Islet of Langerhans (tissue), 1 donor: ENCODE data around the gene PLA2G15.

Source experiments
- FAIRE-seq: peaks from one replicate; lab custom pipeline; 2011; peaks lifted over from hg19 to GRCh38; lab: Jason Lieb, UNC

Gene PLA2G15

GRCh38 chr16:68255712-68256111, 10.5 kb downstream of the PLA2G15 start:
- no peak for FAIRE-seq

- FAIRE-seq = no peak
Measured at GRCh38 chr16:68257251-68257905, 12.2 kb downstream of the PLA2G15 start.

GRCh38 chr16:68257906-68258800, 13.0 kb downstream of the PLA2G15 start:
- FAIRE-seq = no peak

- FAIRE-seq = no peak
Measured at GRCh38 chr16:68259007-68259825, 14.0 kb downstream of the PLA2G15 start.

GRCh38 chr16:68263559-68264127, 18.5 kb downstream of the PLA2G15 start:
- FAIRE-seq = no peak

GRCh38 chr16:68264128-68265077, 19.2 kb downstream of the PLA2G15 start, which contains the start of gene SLC7A6:
Gene SLC7A6 (plus strand): TSS chr16:68264526. CDS start chr16:68274727, 10,201 bp downstream.
- FAIRE-seq = no peak

- no peak for FAIRE-seq
Measured at GRCh38 chr16:68265078-68265920, 20.1 kb downstream of the PLA2G15 start.

GRCh38 chr16:68267612-68268405, 22.6 kb downstream of the PLA2G15 start:
- FAIRE-seq = no peak

GRCh38 chr16:68269793-68270192, 24.6 kb downstream of the PLA2G15 start:
- no peak for FAIRE-seq

- no peak for FAIRE-seq
Measured at GRCh38 chr16:68270353-68270752, 25.2 kb downstream of the PLA2G15 start.

- FAIRE-seq = no peak
Measured at GRCh38 chr16:68272507-68273209, 27.5 kb downstream of the PLA2G15 start.

- no peak for FAIRE-seq
Measured at GRCh38 chr16:68273459-68273858, 28.3 kb downstream of the PLA2G15 start.

GRCh38 chr16:68273896-68274295, 28.7 kb downstream of the PLA2G15 start:
- FAIRE-seq = no peak

- no peak for FAIRE-seq
Measured at GRCh38 chr16:68274441-68274840, 29.3 kb downstream of the PLA2G15 start.

- no peak for FAIRE-seq
Measured at GRCh38 chr16:68275611-68276191, 30.5 kb downstream of the PLA2G15 start.

- no peak for FAIRE-seq
Measured at GRCh38 chr16:68276223-68276622, 31.1 kb downstream of the PLA2G15 start.

GRCh38 chr16:68279726-68280558, 34.8 kb downstream of the PLA2G15 start:
- FAIRE-seq = no peak
